ENCODE measurements around the gene CACUL1.
A peak's percentile ranks its signal among the peaks of the same experiment; 100 is the strongest.
"Not testable (repeated sequence)": the region's sequence is repeated elsewhere in the genome, so short reads cannot be mapped to it uniquely, and the experiment has no call there.

CACUL1 gene

DNA sequence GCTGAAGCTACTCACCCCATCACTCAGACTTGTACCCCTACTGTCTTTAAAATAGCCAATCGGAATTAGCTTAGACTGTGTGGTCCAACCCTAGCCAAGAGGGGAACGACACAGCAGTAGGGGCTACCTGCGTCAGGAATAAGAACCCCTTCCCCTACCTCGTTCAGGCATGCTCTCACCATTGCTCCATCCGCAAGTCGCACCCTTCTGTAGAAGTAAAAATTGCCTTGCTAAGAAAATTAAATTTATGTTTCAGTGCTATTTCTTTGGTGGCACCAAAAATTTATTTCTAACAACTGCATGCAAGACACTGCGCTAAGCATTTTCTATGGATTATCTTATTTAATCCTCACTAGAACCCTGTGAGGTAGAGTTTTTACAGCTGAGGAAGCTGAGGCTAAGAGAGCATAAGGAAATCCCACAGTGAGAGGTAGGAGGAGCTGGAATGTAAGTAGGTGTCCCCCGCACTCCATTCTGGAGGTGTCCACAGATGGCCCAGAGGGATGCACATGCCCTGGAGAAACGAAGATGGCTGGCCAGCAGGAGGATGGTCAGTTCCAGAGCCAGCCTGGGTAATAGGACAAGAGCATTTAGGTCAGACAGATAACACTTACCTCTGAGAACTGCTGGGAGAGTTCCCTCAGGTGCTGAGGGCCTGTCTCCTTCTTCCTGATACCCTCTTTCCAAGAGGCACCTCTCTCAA is 15.3 kb upstream of the CACUL1 start:
- no peak for DNase-seq (ENCODE audit: extremely low read depth in 1 of 2, low read depth in 1 of 2)

DNA sequence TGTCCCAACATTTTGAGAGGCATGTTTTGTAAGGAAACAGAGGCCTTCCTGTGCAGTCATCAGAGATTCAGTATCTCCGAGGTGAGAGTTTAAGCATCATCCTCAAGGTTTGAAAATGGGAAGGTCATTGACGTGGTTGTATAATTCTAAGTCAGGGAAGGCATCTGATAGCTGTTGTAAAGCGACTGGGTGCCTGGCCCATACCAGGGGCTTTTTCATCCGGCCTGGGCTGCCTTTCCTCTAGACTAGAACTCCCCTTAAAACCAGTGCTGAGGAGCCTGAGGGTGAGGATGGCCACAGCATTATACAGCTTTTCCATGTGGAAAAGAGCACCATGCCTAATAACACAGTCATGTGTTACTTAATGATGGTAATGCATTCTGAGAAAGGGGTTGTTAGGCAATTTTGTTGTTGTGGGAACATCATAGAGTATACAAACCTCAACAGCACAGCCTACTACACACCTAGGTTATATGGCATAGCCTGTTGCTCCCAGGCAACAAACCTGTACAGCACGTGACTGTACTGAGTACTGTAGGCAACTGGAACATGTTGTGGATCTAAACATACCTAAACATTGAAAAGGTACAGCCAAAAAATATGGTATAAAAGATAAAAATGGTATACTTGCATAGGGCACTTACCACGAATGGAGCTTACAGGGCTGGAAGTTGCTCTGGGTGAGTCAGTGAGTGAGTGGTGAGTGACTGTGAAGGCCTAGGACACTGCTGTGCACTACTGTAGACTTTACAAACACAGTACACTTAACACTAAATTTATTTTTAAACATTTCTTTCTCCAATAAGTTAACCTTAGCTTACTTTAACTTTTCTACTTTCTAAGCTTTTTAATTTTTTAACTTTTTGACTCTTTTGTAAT is 13.5 kb upstream of the CACUL1 start:
- DNase-seq (ENCODE audit: extremely low read depth in 1 of 2, low read depth in 1 of 2), result no peak

DNA sequence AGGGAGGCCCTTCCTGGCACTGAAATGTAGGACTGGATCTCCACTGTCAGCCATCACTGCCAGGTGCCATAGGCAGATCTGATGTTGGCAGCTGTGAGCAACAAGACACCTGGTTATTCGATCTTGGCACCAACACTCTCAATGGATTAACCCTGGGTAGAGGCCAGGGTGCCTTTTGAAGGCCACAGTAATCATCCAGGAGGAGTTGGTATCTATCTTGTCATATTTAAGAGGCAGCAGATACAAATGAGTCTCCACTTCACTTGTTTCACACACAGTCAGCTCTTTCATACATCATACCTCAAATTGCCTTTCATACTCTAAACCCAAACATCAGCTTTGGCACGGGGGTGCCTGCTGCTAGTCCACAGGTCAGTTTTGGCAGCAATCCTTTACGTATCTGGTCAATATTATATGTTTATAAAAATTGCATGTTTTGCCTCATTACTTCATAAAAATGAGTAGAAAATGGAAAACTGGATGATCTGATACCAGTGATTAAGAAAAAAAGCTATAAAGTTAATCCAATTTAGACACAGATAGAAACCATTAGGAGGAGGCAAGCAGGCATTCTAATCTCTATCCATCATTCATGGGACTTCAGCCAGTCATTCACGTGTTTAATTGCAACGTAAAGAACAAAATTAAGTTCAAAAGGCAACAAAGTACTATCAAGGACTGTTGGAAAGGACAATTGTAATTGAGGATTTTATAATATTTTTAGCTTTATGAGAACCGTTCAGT is 12.7 kb upstream of the CACUL1 start:
- no peak for DNase-seq (ENCODE audit: extremely low read depth in 1 of 2, low read depth in 1 of 2)

DNA sequence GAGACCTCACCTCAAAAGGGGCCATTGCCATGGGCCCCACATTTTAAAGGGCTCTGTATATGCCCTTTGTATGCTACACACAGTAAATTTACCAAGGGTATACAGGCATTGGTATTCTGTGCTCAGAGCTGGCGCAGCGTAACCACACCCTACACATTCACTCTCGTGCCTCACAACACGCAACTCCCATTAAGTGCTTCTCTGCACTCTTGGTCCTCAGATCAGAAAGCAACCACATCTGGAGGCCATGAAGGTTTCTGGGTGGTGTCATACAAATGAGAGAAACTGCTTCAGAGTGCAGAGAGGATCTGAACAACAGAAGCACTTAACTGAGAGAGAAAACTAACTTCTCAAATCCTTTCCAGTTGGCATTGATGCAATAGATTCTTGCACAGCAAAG is 9.4 kb upstream of the CACUL1 start:
- no peak for DNase-seq (ENCODE audit: extremely low read depth in 1 of 2, low read depth in 1 of 2)

DNA sequence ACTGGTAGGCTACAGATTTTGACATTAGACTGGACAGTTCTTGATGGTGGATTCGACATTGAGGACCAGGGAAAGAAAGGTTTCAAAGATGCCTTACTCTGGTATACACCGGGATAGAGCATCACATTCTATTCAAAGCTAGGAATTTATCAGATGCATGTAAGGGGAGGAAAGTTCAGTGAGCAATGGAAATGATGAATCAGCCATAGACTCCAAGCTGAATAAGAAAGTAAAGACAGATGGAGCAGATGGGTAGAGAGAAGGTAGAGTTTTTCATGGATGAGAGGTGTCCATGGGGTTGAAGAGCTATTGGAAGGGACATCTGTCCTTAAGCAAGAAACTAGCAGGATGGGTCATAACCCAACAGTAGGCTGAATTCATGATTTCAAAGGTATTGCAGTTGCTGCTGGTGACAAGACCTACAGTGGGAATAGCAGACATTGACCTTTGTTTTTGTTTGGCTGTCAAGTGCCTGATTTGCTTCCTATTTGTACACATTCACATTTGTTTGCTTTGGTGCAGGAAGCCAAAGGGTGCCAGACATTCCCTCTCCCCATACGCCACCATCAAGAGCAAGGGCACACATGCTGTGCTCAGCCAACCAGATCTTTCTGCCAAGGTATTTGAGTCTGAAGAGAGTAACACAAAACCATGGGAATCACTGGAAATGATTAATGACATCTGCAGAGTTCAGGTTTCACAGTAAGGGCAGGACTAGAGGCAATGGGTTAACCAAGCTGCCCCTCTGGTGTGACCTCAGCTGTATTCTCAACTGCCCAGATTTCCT is 8.6 kb upstream of the CACUL1 start:
- DNase-seq (ENCODE audit: extremely low read depth in 1 of 2, low read depth in 1 of 2), result no peak

DNA sequence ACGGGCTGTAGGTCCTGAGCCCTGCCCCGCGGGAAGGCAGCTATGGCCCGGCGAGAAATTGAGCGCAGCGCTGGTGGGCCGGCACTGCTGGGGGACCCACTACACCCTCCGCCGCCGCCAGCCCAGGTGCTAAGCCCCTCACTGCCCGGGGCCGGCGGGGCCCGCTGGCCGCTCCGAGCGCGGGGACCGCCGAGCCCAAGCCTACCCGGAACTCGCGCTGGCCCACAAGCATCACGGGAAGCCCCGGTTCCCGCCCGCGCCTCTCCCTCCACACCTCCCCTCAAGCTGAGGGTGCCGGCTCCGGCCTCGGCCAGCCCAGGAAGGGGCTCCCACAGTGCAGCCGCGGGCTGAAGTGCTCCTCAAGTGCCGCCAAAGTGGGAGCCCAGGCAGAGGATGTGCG is 5.5 kb upstream of the CACUL1 start:
- no peak for DNase-seq (ENCODE audit: extremely low read depth in 1 of 2, low read depth in 1 of 2)

DNA sequence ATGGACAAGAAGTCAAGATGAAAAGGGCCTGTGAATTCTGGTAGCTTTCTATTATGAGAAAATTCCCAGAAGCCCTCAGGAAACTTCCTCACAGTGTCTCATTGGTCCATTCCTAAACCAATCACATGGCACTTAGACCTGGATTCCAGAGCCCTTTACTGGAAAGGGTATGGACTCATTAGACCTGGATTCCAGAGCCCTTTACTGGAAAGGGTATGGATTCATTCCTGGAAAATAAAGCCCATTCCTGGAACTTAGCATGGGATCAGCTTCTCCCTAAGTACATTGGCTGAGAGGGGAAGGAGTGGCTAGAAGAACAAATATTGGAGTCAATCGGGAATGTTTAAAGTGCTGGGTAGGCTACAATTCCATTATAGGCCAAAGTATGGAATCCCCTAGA is 3.7 kb upstream of the CACUL1 start:
- no peak for DNase-seq (ENCODE audit: extremely low read depth in 1 of 2, low read depth in 1 of 2)

DNA sequence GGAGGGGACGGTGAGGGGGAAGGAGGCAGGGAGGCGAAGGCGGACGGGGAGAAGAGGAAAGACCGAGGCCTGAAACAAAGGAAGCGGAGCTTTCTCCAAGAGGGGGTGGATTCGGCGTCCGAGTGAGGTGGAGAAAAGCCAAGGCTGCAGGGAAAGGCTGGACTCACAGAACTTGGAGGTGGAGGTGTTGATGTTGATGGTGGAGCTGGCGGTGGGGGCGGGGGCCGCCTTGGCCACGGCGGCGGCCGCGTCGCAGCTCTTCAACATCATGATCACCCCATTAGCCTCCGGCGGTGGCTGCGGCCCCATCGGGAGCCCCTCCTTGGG is 578 bp downstream of the CACUL1 start:
- DNase-seq (ENCODE audit: extremely low read depth in 1 of 2, low read depth in 1 of 2), result no peak

DNA sequence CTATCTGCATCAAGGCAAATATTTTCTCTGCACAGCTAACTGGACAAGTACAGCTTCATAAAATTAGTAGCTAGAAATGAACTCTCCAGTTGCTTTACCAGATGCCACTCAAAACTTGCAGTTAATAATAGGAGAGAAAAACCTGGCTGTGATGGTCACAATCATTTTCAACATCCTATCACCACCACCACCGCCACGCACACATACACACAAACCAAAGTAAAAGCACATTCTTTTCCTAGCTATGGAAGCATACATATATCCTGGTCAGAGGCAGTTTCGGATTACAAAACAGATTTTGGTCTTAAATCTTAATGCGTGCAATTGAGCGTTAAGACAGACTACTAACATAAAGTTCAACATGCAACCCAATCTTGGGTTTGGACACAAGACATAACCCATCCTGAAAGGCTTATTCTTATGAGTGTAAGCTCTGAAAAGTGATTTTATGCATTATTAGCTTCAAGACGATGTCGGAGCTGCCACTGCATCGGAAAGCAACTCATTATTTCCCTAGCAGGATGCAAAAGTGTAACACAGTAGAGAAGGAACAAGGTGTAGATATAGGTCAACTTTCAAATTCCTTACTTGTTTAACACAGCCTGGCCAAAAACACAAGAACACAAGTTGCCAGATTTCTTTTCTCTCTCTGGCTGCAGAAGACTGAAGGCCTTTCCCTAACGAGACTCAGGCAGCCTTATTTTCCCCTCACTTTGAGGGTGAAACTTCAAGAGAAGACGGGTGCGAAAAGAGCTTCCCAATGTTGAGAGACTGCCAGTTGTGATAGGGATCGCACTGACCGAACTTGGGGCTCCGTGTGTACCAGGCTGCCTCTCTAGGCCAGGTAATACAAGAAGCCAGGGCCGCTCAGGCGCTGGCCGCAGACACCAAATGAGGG is 1.2 kb downstream of the CACUL1 start:
- peak; percentile 6 to 27 for DNase-seq (ENCODE audit: extremely low read depth in 1 of 2, low read depth in 1 of 2)

DNA sequence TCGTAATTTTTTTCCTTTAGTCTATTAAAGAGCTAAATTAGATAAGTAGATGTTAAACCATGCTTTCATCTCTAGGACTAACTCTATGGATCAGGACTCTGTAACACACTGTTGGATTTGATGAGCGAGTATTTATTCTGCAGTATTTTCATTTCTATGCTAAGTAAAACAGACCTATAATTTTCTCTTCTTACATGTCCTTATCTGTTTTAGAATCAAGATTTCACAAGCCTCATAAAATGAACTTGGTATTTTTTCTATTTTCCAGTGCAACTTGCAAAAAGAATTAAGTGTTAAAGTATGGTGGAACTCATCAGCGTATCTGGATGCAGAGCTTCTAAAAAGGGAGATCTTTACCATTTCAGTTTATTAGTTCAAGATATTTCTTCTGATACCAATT is 2.4 kb downstream of the CACUL1 start:
- DNase-seq (ENCODE audit: extremely low read depth in 1 of 2, low read depth in 1 of 2), result no peak

DNA sequence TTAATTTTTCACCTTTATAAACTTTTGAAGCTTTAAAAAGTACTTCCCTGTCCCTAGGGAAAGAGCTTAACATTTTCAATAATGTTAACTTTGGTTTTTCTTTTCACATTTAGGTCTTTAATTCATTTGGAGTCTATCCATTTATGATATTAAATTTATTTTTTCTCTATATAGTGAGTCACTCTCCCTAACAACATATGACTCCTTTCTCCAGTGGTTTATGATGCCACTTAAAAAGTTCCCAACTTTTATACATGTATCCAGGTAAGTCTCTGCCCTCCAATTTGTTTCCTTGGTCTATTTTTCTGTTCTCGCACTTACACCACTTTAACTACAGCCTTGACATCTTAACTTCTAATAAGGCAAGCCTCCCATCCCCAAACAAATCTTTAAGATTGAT is 3.5 kb downstream of the CACUL1 start:
- DNase-seq (ENCODE audit: extremely low read depth in 1 of 2, low read depth in 1 of 2), result no peak

DNA sequence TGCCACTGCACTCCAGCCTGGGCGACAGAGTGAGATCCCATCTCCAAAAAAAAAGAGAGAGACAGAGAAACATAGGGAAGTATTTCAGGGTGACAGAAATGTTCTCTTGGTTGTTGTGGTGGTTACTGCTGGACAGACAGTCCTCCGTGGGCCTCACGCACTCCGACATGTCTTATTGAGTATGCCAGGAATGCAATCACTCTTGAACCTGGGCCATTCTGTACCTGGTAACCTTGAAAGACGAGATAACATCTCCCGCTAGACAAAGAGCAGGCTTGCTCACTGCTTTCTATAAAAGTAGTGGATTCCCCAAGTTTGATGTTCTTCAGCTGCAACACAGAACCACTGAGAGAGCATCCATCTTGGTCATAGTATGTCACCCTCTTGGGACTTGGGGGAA is 6.7 kb downstream of the CACUL1 start:
- no peak for DNase-seq (ENCODE audit: extremely low read depth in 1 of 2, low read depth in 1 of 2)

DNA sequence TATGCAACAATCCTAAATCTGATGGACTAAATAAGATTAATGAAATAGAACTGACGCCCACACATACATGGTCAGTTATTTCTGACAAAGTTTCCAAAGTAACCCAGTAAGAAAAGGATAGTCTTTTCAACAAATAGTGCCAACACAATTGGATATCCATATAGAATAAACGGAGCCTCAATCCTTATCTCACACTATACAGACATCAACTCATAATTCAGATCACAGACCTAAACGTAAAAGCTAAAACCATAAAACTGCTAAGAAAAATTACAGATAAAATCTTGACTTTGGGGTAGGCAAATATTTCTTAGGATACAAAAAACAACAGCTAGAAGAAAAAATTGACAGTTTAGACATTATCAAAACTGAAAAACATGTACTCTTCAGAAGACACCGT is 8.5 kb downstream of the CACUL1 start:
- no peak for DNase-seq (ENCODE audit: extremely low read depth in 1 of 2, low read depth in 1 of 2)

DNA sequence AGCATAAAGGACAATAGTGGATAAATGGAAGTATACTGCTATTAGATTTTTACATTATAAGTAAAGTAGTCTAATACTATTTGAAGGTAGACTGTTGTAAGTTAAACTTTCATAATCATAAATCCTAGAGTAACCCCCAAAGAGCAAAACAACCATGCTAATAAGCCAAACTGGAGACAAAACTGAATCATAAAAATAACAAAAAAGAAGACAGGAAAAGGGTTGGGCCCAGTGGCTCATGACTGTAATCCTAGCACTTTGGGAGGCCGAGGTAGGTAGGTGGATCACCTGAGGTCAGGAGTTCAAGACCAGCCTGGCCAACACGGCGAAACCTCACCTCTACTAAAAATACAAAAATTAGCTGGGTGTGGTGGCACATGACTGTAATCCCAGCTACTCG is 9.7 kb downstream of the CACUL1 start:
- DNase-seq (ENCODE audit: extremely low read depth in 1 of 2, low read depth in 1 of 2), result no peak

DNA sequence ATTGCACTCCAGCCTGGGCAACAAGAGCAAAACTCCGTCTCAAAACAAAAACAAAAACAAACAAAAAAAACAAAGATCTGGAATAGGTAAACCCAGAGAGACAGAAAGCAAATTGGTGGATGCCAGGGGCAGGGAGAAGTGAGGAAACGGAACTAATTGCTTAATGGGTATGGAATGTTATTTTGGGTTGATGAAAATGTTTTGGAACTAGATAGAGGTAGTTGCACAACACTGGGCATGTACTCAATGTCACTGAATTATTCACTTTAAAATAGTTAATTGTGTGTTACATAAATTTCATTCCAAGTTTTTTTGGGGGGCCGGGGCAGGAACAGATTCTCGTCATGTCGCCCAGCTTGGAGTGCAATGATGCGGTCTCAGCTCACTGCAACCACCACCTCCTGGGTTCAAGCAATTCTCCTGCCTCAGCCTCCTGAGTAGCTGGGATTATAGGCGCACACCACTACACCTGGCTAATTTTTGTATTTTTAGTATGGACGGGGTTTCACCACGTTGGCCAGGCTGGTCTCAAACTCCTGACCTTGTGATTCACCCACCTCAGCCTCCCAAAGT is 10.3 kb downstream of the CACUL1 start:
- DNase-seq (ENCODE audit: extremely low read depth in 1 of 2, low read depth in 1 of 2), result not testable (repeated sequence)

DNA sequence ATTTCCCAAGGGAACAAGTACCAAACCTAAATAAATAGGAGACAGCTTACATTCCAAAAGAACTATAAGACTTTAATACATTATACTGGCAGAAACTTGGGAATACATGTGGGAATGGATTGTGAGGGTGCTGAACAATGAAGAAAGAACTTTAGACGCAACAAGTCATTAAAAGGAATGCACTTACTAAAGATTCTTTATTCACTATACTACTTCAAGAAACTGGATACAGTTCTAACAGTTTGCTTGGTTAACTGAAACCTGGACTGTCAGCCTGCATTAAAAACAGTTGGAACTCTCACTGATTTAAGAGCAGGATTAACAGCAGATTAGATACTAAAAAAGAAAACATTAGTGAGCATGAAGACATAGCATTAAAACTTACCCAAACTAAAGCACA is 12.0 kb downstream of the CACUL1 start:
- no peak for DNase-seq (ENCODE audit: extremely low read depth in 1 of 2, low read depth in 1 of 2)

DNA sequence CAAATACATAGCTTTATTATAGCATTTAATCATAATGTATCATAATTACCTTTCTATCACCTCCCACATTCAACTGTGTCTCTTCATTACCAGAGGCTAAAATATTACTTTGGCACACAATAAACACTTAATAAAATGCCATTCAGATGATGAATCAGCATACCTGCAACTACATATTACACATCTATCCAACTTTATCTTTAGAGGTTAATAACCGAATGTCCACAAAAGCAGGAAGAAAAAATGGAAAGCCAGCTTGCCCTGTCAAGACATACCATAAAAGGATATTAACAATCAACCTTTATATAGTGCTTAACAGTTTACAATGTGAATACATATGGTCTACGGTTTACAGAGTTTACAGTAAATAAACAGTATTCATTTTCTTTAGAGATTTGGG is 12.7 kb downstream of the CACUL1 start:
- no peak for DNase-seq (ENCODE audit: extremely low read depth in 1 of 2, low read depth in 1 of 2)

DNA sequence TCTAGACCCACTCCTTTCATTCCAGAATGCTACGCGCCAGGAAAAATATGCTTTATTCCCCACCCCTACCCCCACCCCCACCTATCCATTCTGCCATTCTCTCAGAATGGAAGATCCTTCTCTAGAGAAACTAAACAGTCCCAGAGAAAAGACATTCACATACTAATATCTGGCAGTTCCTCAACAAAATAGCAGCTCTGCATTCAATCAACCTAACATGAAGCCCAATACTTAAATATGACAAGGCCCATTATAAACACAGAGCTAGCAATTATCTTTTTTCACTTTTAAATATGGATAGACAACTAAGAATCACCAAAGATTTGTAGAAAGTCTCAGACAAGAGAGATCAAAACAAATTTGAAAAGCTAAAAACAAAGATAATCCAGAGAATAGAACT is 16.4 kb downstream of the CACUL1 start:
- no peak for DNase-seq (ENCODE audit: extremely low read depth in 1 of 2, low read depth in 1 of 2)

DNA sequence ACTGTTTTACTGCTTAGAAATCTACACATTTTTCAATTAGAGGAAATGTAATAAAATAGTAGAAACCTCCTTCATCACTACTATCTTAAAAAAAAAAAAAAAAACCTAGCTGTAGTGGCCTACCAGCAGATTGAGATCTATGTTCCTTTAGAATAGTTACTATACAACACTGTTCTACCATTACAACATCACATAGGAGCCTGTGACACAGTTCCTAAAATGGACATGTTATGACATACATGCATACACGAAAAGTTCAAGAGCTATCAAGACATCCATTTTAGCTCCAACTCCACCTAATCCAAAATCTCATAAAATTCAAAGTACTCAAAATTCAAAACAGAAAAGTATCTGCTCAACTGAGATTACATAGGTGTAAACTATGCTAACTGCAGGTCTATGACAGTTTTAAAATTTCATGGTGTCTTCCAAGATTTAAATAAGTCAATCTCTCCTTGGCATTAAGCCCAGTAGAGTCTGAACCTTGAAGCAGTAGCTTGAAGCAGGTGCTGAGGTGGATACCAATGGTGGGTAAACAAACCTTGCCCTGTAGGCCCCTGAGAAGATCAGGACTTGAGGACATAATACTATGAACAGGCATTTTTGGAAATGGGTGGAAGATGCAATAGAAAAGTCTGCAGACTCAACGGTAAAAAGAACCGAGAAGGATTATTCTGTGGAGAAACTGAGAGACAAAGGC is 17.0 kb downstream of the CACUL1 start:
- no peak for DNase-seq (ENCODE audit: extremely low read depth in 1 of 2, low read depth in 1 of 2)

Measured in stimulated activated CD8-positive, alpha-beta memory T cell treated with anti-CD3 and anti-CD28 coated beads, Interleukin-7, amount 100 ng/mL, for 48 hours (primary cell).